Fibroblast of lung (primary cell): ENCODE results near the gene TBC1D14. TPM values are rescaled to one million over a fixed set of nuclear protein-coding genes. Genes with fewer than 3 reads are reported as not detected.

ENCODE experiments used
- DNase-seq, 2 donors: peaks; one replicate each; pipeline versions ENCODE4 v3.0.0 to v3.0.0-alpha.2; 2010; ENCODE audit warnings: low read depth in 2 of 2
- H2AFZ ChIP-seq: 2 replicates; pipeline ENCODE4 v1.5.1; 2012; ENCODE audit warnings: low read length, control low read depth, inconsistent platforms
- H3K27ac ChIP-seq: 2 replicates; pipeline ENCODE4 v1.5.1; 2011; ENCODE audit warnings: low read length, control low read depth; ENCODE audit not compliant: insufficient read depth
- H3K27me3 ChIP-seq: 2 replicates; pipeline ENCODE4 v1.5.1; 2011; ENCODE audit warnings: mild to moderate bottlenecking, low read length; ENCODE audit not compliant: control insufficient read depth, insufficient read depth
- H3K36me3 ChIP-seq: 2 replicates; pipeline ENCODE4 v1.5.1; 2011; ENCODE audit warnings: low read length; ENCODE audit not compliant: control insufficient read depth, insufficient read depth
- H3K4me1 ChIP-seq: 2 replicates; pipeline ENCODE4 v1.5.1; 2011; ENCODE audit warnings: low read length; ENCODE audit not compliant: control insufficient read depth, insufficient read depth; ENCODE audit errors: extremely low read depth
- H3K4me2 ChIP-seq: 2 replicates; pipeline ENCODE4 v1.5.1; 2011; ENCODE audit warnings: low read length, control low read depth; ENCODE audit not compliant: insufficient read depth; ENCODE audit errors: extremely low read depth
- H3K4me3 ChIP-seq, 4 experiments: fragments of 200-600 bp in 1 of 4; sonication (generic) in 1 of 4; replicated peaks in 1 of 4; 2 replicates each; pipeline ENCODE4 v1.5.1; 2011 to 2016; ENCODE audit warnings: low read length in 4 of 4, low read depth in 3 of 4, mild to moderate bottlenecking in 3 of 4, control low read depth in 2 of 4, inconsistent platforms in 1 of 4, mixed read lengths in 1 of 4; ENCODE audit not compliant: insufficient read depth in 1 of 4; ENCODE audit errors: control extremely low read depth in 1 of 4
- H3K79me2 ChIP-seq: 2 replicates; pipeline ENCODE4 v1.5.1; 2012; ENCODE audit warnings: mild to moderate bottlenecking, low read length, inconsistent platforms; ENCODE audit not compliant: control insufficient read depth, insufficient read depth
- H3K9ac ChIP-seq: 2 replicates; pipeline ENCODE4 v1.5.1; 2011; ENCODE audit warnings: mild to moderate bottlenecking, low read length, control low read depth; ENCODE audit not compliant: insufficient read depth
- H3K9me3 ChIP-seq: 2 replicates; pipeline ENCODE4 v1.5.1; 2012; ENCODE audit warnings: low read depth, low read length; ENCODE audit not compliant: control insufficient read depth, insufficient read depth
- H4K20me1 ChIP-seq: 2 replicates; pipeline ENCODE4 v1.5.1; 2011; ENCODE audit warnings: low read length; ENCODE audit not compliant: control insufficient read depth, insufficient read depth; ENCODE audit errors: extremely low read depth
- CTCF ChIP-seq, 2 donors: IDR thresholded peaks in 1 of 2; conservative IDR thresholded peaks in 1 of 2; 1 replicate in 1 of 2; 2 replicates in 1 of 2; pipeline ENCODE4 v1.5.1; 2011 to 2012; ENCODE audit warnings: low read length in 2 of 2, control low read depth in 1 of 2, inconsistent platforms in 1 of 2, low read depth in 1 of 2, mild to moderate bottlenecking in 1 of 2
- EZH2 ChIP-seq: IDR thresholded peaks from 2 replicates; pipeline ENCODE4 v1.5.1; 2012; ENCODE audit warnings: low read length, control low read depth, mild to moderate bottlenecking; ENCODE audit errors: missing control alignments
- polyA plus RNA-seq, 2 donors: library from polyadenylated mRNA; depleted of rRNA in 1 of 2; stranded (reverse) in 1 of 2; unstranded in 1 of 2; fragments of >200 nt; gene quantifications; 2 replicates each; pipeline ENCODE4 v1.2.1, GENCODE V29; 2011 to 2012; ENCODE audit warnings: missing spikeins in 1 of 2
- total RNA-seq: library from RNA; depleted of rRNA; stranded (reverse); fragments of >200 nt; gene quantifications from 2 replicates; pipeline ENCODE4 v1.2.1, GENCODE V29; 2014

The TBC1D14 gene
- total and polyA plus RNA-seq, 2 donors (not counting 1 experiment from before 2014, with no cell fraction given) = 26.9 to 37.7 TPM

GRCh38 chr4:6939761-6940743, 30.4 kb downstream of the TBC1D14 start:
- no peak overlapping the region for H2AFZ ChIP-seq
- no peak overlapping the region for H3K27ac ChIP-seq
- no peaks in the 10 kb centered on the region for H3K27me3 ChIP-seq
- no peak overlapping the region for H3K9ac ChIP-seq
- no peaks in the 10 kb centered on the region for H3K9me3 ChIP-seq
- H3K4me2 ChIP-seq = no peak overlapping the region
- H3K4me1 ChIP-seq = peaks cover 12% of the 10 kb centered on the region
- no peaks in the 10 kb centered on the region for H3K79me2 ChIP-seq
- H3K4me3 ChIP-seq = no peak overlapping the region
- no peaks in the 10 kb centered on the region for H4K20me1 ChIP-seq
- H3K36me3 ChIP-seq = no peaks in the 10 kb centered on the region
- TF ChIP-seq EZH2 = no peak
- TF ChIP-seq CTCF (conservative IDR thresholded peaks at IDR 0.05 in 1 of 2, IDR thresholded peaks at IDR 0.05 in 1 of 2; ENCODE audit: low read depth in 1 of 2, low read length in 2 of 2) = no peak
- DNase-seq = no peak

- Histone ChIP-seq H2AFZ (no peak overlapping the region), H3K27ac (no peak overlapping the region)
Observed at GRCh38 chr4:6940744-6941137, 31.1 kb downstream of the TBC1D14 start.

More at GRCh38 chr4:6940744-6941137, 31.1 kb downstream of the TBC1D14 start:
- Histone ChIP-seq H3K9ac (no peak overlapping the region), H3K4me1 (peaks cover 12% of the 10 kb centered on the region), H3K4me3 (no peak overlapping the region), H3K9me3 (no peaks in the 10 kb centered on the region), H3K36me3 (no peaks in the 10 kb centered on the region), H3K4me2 (no peak overlapping the region), H4K20me1 (no peaks in the 10 kb centered on the region), H3K79me2 (no peaks in the 10 kb centered on the region), H3K27me3 (no peaks in the 10 kb centered on the region)
- DNase-seq = no peak
- TF ChIP-seq CTCF (conservative IDR thresholded peaks at IDR 0.05 in 1 of 2, IDR thresholded peaks at IDR 0.05 in 1 of 2; ENCODE audit: low read depth in 1 of 2, low read length in 2 of 2) (no peak), EZH2 (no peak)
